ENCODE data around the gene NPAS3.

The NPAS3 gene

GRCh38 chr14:33165144-33165925 is 226.7 kb downstream of the NPAS3 start:
- no peak for DNase-seq (ENCODE audit: low read depth in 2 of 2, low spot score in 1 of 2)

DNA sequence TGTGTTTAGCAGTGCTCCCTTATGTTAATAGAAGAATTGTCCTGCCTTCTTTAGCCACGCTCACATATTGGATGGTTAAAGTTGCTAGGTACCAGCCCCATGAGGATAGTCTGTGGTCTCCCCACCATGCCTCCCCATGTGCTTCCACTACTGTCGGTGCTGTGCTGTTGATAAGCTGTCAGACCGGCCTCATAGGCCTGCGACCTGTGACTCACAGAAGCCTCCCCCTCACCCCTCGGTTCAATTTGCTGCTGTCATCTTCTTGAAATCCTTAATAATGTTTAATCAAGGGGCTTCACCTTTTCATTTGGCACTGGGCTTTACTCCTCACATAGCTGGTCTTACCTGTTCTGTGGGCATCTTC is 227.2 kb downstream of the NPAS3 start:
- no peak for DNase-seq (ENCODE audit: low read depth in 2 of 2, low spot score in 1 of 2)

DNA sequence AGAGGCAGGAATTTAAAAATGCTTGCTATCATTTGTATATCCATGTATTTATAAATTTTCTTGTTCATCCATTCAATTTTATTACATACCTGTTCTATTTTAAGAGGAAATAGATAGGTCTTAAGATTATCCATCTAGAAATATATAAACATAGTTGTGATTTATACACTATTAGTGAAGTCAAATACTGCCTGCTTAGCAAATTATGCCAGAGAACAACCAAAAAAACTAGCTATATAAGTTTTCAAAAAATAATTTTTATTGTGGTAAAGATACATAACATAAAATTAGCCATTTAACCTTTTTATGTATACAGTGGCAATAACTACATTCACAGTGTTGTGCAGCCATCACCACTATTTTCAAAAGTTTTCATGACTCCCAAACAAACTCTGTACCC is 237.3 kb downstream of the NPAS3 start:
- DNase-seq (ENCODE audit: low read depth in 2 of 2, low spot score in 1 of 2): no peak

GRCh38 chr14:33184587-33184986 is 245.9 kb downstream of the NPAS3 start:
- no peak for DNase-seq (ENCODE audit: low read depth in 2 of 2, low spot score in 1 of 2)

DNA sequence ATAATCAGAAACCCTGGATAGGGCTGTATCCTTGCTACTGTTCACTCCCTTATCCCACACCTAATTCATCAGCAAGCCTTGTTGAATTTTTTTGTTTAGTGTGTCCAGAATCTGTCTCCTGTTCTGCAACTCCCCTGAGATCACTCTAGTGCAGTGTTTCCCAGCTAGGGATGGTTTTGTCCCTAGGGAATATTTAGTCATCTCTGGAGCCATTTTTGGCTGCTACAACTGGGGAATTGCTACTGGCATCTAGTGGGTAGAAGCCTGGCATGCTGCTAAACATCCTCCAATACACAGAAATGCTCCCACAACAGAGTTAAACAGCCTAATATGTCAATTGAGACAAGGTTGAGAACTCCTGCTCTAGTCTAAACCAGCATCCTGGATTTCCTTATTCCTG is 248.0 kb downstream of the NPAS3 start:
- no peak for DNase-seq (ENCODE audit: low read depth in 2 of 2, low spot score in 1 of 2)

GRCh38 chr14:33188880-33189279 is 250.2 kb downstream of the NPAS3 start:
- DNase-seq (ENCODE audit: low read depth in 2 of 2, low spot score in 1 of 2): no peak

- no peak for DNase-seq (ENCODE audit: low read depth in 2 of 2, low spot score in 1 of 2)
Measured at GRCh38 chr14:33191855-33192254, 253.2 kb downstream of the NPAS3 start.

GRCh38 chr14:33194551-33194950 is 255.9 kb downstream of the NPAS3 start:
- DNase-seq (ENCODE audit: low read depth in 2 of 2, low spot score in 1 of 2): no peak

DNA sequence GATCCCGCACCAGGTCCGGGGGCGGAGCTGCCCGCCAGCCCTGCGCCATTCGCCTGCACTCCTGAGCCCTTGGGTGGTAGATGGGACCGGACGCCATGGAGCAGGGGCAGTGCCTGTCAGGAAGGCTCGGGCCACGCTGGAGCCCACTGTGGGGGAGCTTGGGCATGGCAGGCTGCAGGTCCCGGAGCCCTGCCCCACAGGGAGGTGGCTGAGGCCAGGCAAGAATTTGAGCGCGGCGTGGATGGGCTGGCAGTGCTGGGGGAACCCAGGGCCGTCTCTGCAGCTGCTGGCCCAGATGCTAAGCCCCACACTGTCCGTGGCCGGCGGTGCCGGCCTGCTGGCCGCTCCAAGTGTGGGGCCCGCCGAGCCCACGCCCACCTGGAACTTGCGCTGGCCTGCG is 260.0 kb downstream of the NPAS3 start:
- DNase-seq (ENCODE audit: low read depth in 2 of 2, low spot score in 1 of 2): no peak

DNA sequence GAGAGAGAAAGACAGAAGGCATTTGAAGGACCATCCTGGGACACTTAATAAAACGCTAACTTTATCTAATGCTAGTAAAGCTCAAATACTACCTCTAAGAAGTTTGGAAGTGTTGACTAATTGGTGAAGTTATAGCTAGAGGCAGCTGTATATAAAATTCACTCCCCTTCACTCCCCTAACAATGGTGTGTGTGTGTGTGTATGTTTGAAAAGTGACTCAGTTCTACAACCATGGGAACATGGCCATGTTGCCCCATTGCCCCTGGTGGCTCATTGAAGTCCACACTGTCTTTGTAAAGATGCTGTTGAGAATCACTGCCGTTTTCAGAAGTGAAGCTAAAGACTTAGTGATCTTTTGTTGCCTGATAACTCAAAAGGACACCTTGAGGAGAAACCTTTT is 262.4 kb downstream of the NPAS3 start:
- no peak for DNase-seq (ENCODE audit: low read depth in 2 of 2, low spot score in 1 of 2)

DNA sequence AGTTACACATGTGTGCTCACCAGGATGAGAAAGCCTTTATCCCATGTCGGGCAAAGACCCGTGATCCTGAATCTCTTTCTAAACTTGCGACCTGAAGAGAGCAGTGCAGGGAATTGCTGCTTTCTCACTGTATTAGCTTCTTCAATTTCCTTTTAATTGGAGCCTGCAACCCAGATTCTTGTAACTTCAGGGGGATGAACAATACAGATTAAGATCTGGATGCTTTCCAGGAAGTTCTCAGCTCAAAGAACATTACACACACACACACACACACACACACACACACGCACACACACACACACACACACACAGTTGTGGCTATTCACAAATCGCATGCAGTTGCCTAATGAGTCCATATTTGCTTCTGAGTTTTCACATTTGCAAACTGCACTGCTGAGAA is 268.3 kb downstream of the NPAS3 start:
- DNase-seq (ENCODE audit: low read depth in 2 of 2, low spot score in 1 of 2): no peak

- DNase-seq (ENCODE audit: low read depth in 2 of 2, low spot score in 1 of 2): no peak
Measured at GRCh38 chr14:33207467-33208017, 268.9 kb downstream of the NPAS3 start.

DNA sequence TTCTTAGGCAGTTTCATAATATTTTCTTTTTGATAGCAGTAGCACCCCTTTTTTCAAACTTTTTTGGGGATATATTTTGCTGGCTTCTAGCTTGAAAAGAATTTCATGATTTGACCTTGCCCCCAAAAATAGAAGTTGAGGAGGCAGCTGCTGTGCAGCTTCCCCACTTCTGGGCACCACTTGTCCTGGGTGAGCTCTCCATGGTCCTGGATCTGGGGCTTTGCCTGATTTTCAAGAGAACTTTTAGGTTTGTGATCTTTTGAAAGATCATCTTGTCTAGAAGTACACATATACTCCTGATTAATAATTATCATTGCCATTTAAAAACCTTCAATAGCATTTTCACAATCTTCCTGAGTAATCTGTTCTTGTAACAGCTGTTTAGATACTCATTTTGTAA is 271.6 kb downstream of the NPAS3 start:
- no peak for DNase-seq (ENCODE audit: low read depth in 2 of 2, low spot score in 1 of 2)

DNA sequence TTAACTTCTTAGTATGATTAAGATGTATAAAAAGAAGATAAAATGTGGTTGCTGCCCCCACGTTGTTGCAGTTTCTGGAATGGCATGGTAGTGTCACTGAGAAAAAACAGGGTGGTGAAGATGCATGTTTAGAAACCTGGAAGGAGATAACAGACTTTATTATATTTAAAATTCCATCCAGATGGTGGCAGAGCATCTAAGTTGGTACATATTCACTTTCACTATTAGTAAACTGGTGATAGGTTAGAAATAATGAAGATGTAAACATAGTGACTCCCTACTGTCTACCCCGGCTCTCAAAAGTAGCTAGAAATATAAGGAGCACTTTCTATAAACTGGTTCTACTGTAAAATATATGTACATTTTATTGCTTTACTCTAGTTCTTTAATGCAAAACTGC is 279.3 kb downstream of the NPAS3 start:
- no peak for DNase-seq (ENCODE audit: low read depth in 2 of 2, low spot score in 1 of 2)

DNA sequence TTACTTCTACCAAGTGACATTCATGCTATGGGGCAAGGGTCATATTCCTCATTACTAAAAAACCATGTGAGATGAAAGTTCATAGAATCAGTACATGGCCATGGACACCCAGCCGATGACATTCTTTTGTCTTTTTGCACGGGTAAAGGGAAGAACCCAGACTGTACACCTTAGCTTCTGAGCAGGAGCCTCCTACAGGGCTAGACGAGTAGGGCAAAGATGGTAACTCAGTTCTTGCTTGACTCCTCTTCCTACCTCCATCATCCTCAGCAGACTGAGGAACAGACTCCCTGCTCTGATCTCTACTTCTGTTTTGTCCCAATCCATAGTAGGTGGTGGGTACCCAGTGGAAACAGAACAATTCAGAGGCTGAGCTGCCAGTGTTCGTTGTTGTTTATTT is 281.3 kb downstream of the NPAS3 start:
- DNase-seq (ENCODE audit: low read depth in 2 of 2, low spot score in 1 of 2): no peak

DNA sequence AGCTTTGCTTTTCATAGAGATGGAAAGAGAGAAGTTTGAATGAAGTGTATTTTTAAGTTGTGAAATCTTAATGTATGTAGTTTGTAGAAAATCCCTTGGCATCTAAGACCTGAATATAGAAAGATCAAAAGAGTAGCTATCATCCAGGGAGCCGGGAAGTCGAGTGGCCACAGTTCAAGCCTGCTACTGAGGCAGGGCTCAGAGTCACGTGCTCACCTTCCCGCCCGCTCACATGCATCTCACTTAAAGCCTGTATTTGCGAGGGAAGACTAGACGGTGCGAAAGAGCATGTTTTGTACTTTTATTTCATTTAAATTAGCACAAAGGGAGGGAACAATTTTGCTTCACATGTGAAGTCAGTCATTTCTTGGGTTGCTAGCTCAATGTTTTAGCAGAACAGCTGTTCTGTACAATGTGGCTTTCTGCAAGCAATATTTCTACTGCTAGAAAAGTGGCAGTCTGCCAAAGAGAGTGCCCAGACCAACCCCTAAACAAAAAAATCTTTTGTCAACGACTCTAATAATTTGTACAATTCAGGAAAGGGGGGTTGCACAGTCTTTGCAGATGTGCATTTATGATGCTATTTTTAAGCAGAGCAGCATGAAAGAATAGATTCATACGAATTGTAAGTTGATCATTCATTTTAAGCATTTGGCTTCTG is 290.7 kb downstream of the NPAS3 start:
- DNase-seq (ENCODE audit: low read depth in 2 of 2, low spot score in 1 of 2): no peak

DNA sequence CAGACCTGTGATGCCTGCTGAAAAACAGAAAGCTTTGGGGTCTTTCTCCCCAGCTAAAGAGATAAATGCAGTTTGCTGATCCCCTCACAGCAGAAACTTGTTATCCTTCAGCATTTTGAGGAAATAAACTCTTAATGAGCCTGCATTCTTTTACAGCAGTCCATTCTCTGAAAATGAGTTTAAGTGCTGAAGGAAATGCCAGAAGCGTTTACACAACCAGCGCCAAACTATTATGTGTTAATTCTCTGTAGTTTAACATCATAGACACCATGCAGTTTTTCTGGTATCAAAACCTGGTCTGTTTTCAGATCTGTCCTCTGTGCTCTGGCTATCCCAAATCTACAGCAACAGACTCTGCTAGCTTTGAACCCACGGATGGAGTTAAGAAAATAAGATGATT is 291.3 kb downstream of the NPAS3 start:
- DNase-seq (ENCODE audit: low read depth in 2 of 2, low spot score in 1 of 2): no peak

DNA sequence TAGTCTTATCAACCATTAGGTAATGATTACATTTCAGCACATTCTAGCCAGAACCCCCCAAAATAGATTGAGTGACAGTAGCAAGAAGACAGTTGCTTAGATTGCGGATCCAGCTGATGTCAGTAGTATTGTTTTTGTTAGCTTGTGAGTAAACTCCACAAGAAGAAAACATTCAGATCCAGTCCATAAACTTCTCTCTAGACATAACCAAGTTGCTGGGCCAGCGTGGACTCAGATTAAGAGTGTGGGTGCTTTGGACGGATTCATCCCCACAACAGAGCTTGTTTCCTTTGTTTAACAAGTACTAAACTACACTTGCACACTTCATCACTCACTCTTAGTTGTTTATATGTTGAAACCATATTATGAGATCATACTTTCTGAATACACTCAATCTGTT is 293.4 kb downstream of the NPAS3 start:
- DNase-seq (ENCODE audit: low read depth in 2 of 2, low spot score in 1 of 2): no peak

DNA sequence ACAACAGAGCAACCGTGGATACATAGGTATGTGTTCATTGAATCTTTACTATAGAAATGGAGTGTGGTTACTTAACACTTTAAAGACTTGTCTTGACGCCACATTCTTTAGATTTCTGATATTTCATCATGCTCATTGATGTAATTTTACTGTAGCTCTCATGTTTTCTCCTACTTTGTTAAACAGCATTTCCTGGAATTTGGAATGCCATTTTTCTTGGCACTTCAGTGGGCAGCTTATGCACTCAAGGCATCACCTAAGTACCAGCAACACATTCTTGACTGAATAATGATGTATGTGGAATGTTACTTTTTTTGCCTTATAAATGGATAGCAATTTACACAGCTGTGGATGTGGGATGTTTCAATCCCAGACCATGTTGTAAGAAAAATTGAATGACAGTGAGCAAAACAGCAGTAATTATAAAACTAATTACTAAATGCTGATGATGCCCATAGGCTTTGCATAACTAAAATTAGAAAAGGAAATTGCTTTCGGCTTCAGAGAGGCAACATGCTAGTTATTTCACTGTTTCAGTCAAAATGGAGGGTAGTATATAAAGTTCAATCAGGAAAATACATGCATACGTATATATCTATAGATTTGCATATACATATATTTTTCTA is 298.5 kb downstream of the NPAS3 start:
- no peak for DNase-seq (ENCODE audit: low read depth in 2 of 2, low spot score in 1 of 2)

- DNase-seq (ENCODE audit: low read depth in 2 of 2, low spot score in 1 of 2): no peak
Measured at GRCh38 chr14:33239465-33239864, 300.8 kb downstream of the NPAS3 start.

DNA sequence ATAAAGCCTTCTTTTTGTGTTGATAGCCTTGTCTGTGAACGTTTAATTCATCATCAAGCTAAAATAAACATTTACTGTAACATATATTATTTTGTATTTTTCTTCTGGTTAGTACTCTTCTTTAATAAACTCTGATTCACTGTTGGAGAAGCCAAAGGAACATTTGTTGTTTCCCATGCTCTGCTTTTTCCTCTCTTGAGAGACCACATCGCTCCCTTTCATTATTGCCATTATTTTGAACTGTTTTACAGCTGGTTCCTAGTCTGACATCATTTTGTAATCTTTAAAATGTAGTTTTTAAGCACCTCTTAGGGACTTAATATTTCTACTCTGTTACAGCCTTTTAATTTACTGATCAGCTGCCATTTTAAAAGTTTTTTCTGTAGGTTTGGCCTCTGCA is 301.8 kb downstream of the NPAS3 start:
- no peak for DNase-seq (ENCODE audit: low read depth in 2 of 2, low spot score in 1 of 2)

GRCh38 chr14:33241331-33241730 is 302.7 kb downstream of the NPAS3 start:
- no peak for DNase-seq (ENCODE audit: low read depth in 2 of 2, low spot score in 1 of 2)
